Parathyroid adenoma (tissue), 2 donors: ENCODE data around the gene ITGB1.
"Not testable (repeated sequence)": the region's sequence is repeated elsewhere in the genome, so short reads cannot be mapped to it uniquely, and the experiment has no call there.

ENCODE experiments used
- H2AFZ ChIP-seq: fragments of 300-600 bp; sonication (generic); one replicate; pipeline ENCODE4 v1.7.0; 2017; ENCODE audit warnings: antibody characterized with exemption, mild to moderate bottlenecking
- H3K27ac ChIP-seq: fragments of 300-600 bp; sonication (generic); one replicate; pipeline ENCODE4 v1.7.0; 2017
- H3K27me3 ChIP-seq: fragments of 300-600 bp; sonication (generic); one replicate; pipeline ENCODE4 v1.7.0; 2017; ENCODE audit warnings: low read length; ENCODE audit not compliant: control insufficient read depth, insufficient read depth
- H3K36me3 ChIP-seq: fragments of 300-600 bp; sonication (generic); one replicate; pipeline ENCODE4 v1.7.0; 2017; ENCODE audit warnings: low read length; ENCODE audit not compliant: control insufficient read depth, insufficient read depth
- H3K4me1 ChIP-seq: fragments of 300-600 bp; sonication (generic); one replicate; pipeline ENCODE4 v1.7.0; 2017; ENCODE audit warnings: control low read depth
- H3K4me2 ChIP-seq: fragments of 300-600 bp; sonication (generic); one replicate; pipeline ENCODE4 v1.7.0; 2017; ENCODE audit warnings: low read length
- H3K4me3 ChIP-seq: fragments of 300-600 bp; sonication (generic); one replicate; pipeline ENCODE4 v1.7.0; 2017; ENCODE audit warnings: low read depth, low read length
- H3K79me2 ChIP-seq: fragments of 300-600 bp; sonication (generic); one replicate; pipeline ENCODE4 v1.7.0; 2017; ENCODE audit warnings: control low read depth
- H3K9ac ChIP-seq: fragments of 300-600 bp; sonication (generic); one replicate; pipeline ENCODE4 v1.7.0; 2017; ENCODE audit warnings: mild to moderate bottlenecking
- H3K9me3 ChIP-seq: fragments of 300-600 bp; sonication (generic); one replicate; pipeline ENCODE4 v1.7.0; 2017; ENCODE audit warnings: low read length; ENCODE audit not compliant: control insufficient read depth
- TF ChIP-seq, protein P1 (sequence below): fragments of 300-600 bp; sonication (generic); IDR thresholded peaks from one replicate; pipeline ENCODE4 v1.7.0; 2017; ENCODE audit warnings: antibody characterized with exemption, mild to moderate bottlenecking
- donor health status: primary hyperparathyroidism.

Gene ITGB1

DNA sequence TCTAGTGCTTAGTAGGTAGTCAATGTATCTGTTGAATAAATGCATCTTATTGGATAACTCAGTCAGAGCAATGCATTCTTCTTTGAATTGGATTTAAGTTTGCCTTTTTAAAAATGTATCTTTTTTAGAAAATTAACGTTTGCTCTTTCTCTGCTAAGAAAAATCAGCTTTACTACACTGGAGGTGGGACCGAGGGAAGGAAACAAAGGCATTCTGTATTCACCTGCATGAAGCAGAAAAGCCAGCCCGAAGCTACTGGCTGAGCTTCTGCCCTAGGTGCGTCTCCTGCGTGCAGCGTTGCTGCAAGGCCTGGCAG, 22.2 kb upstream of the ITGB1 start:
- Histone ChIP-seq H3K4me2 (peak overlapping the region; percentile 77), H2AFZ (peak overlapping the region; percentile 91), H3K79me2 (no peaks in the 10 kb centered on the region), H3K4me3 (peak overlapping the region; percentile 64), H3K4me1 (peaks cover 2% of the 10 kb centered on the region), H3K36me3 (no peaks in the 10 kb centered on the region), H3K27ac (peak overlapping the region; percentile 94), H3K9me3 (no peaks in the 10 kb centered on the region), H3K9ac (no peak overlapping the region), H3K27me3 (no peaks in the 10 kb centered on the region)
- TF ChIP-seq, protein P1, sequence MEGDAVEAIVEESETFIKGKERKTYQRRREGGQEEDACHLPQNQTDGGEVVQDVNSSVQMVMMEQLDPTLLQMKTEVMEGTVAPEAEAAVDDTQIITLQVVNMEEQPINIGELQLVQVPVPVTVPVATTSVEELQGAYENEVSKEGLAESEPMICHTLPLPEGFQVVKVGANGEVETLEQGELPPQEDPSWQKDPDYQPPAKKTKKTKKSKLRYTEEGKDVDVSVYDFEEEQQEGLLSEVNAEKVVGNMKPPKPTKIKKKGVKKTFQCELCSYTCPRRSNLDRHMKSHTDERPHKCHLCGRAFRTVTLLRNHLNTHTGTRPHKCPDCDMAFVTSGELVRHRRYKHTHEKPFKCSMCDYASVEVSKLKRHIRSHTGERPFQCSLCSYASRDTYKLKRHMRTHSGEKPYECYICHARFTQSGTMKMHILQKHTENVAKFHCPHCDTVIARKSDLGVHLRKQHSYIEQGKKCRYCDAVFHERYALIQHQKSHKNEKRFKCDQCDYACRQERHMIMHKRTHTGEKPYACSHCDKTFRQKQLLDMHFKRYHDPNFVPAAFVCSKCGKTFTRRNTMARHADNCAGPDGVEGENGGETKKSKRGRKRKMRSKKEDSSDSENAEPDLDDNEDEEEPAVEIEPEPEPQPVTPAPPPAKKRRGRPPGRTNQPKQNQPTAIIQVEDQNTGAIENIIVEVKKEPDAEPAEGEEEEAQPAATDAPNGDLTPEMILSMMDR, result no peak

DNA sequence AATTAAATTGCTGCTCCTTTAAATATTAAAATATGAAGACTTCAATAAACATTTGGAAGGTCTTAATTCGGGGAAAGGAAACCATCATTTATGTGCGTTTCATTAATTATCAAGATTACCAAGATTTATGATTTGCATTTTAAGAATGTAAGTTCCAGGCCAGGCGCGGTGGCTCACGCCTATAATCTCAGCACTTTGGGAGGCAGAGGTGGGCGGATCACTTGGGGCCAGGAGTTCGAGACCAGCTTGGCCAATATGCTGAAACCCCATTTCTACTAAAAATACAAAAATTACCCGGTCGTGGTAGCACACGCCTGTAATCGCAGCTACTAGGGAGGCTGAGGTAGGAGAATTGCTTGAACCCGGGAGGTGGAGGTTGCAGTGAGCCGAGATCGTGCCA, 21.7 kb upstream of the ITGB1 start:
- H3K36me3 ChIP-seq, H3K4me2 ChIP-seq, H3K9ac ChIP-seq, H3K79me2 ChIP-seq, H3K4me3 ChIP-seq, H3K4me1 ChIP-seq, H3K27me3 ChIP-seq, H3K9me3 ChIP-seq: not testable (repeated sequence)
- Histone ChIP-seq H3K27ac (peak overlapping the region; percentile 94), H2AFZ (peak overlapping the region; percentile 91)

DNA sequence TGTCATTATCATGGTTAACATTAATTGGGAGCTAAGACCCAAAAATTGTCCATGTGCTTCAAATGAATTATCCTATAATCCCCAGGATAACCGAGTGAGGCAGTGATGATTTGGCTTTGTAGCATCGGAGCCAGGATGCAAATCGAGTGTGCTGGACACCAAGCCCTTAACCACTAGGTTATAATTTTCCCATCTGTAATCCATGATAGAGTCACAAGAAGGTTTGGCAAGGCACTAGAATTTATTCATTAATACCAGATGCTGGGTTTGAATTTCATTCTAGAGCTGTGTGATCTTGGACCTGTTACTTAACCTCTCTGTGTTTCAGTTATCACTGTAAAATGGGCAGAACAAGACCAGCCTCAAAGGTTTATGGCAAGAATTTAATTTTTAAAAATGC, 21.0 kb upstream of the ITGB1 start:
- Histone ChIP-seq H2AFZ (no peak overlapping the region), H3K36me3 (no peaks in the 10 kb centered on the region), H3K27me3 (no peaks in the 10 kb centered on the region), H3K4me2 (no peak overlapping the region), H3K4me3 (no peak overlapping the region), H3K4me1 (peaks cover 2% of the 10 kb centered on the region), H3K27ac (no peak overlapping the region), H3K9ac (no peak overlapping the region), H3K9me3 (no peaks in the 10 kb centered on the region), H3K79me2 (no peaks in the 10 kb centered on the region)
- TF ChIP-seq, protein P1, result no peak

DNA sequence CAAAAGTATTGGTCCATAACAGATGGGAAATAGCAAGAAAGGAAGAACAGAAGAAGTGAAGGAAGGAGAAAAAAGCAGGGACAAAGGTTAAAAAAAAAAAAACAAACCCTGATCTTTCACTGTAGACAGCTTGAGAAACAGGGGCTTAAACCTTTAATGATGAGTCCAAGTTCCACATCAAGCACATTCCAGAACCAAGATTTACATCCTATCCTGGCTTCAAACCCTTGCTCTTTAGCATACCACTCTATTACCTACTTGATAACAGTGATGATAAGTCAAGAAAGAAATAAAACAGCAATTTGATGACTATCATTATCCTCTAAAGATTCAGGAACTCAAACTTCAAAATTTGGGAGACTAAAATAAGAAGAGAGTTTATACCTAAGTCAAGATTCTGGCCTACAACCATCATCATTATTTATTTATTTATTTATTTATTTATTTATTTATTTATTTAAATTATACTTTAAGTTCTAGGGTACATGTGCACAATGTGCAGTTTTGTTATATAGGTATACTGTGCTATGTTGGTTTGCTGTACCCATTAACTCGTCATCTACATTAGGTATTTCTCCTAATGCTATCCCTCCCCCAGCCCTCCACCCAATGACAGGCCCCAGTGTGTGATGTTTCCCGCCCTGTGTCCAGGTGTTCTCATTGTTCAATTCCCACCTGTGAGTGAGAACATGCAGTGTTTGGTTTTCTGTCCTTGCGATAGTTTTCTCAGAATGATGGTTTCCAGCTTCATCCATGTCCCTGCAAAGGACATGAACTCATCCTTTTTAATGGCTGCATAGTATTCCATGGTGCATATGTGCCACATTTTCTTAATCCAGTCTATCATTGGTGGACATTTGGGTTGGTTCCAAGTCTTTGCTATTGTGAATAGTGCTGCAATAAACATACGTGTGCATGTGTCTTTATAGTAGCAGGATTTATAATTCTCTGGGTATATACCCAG, 20.1 kb upstream of the ITGB1 start:
- H3K27ac ChIP-seq, H3K4me3 ChIP-seq, H3K9me3 ChIP-seq, H3K4me2 ChIP-seq, H3K27me3 ChIP-seq, H3K36me3 ChIP-seq, H2AFZ ChIP-seq, H3K9ac ChIP-seq, H3K4me1 ChIP-seq, H3K79me2 ChIP-seq: not testable (repeated sequence)

DNA sequence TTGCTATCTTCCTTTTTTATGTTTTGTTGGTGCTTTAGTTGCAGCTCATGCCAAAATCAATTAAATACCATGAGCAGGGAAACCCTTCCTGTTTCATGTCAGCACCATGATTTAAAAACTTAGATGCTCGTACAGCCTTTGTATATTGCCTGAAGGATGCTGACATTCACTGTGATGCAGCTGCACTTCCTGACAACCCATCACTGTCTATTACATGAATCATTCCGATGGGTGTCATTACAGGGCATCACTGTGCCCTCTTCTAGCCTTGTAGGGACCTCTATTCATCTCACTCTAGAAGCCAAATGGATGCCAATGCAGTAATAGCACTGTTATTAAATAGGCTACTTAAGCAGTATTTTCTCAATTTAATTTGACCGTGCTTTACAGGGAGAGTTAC, 18.3 kb upstream of the ITGB1 start:
- Histone ChIP-seq H3K4me1 (peaks cover 2% of the 10 kb centered on the region), H3K27ac (no peak overlapping the region), H3K4me3 (no peak overlapping the region), H3K4me2 (no peak overlapping the region), H3K36me3 (no peaks in the 10 kb centered on the region), H3K9me3 (no peaks in the 10 kb centered on the region), H3K79me2 (no peaks in the 10 kb centered on the region), H3K27me3 (no peaks in the 10 kb centered on the region), H3K9ac (no peak overlapping the region), H2AFZ (no peak overlapping the region)
- TF ChIP-seq, protein P1, result no peak
